GM19328 (cell line): ENCODE measurements around the gene STAT6.
"Not testable (repeated sequence)": the region's sequence is repeated elsewhere in the genome, so short reads cannot be mapped to it uniquely, and the experiment has no call there.

Experiments
- ATAC-seq: cut with Tn5 transposase; IDR thresholded peaks from one replicate; pipeline ENCODE4 v1.9.1; 2021; ENCODE audit warnings: mild to moderate bottlenecking, moderate library complexity; ENCODE audit not compliant: unreplicated experiment

Gene STAT6

DNA sequence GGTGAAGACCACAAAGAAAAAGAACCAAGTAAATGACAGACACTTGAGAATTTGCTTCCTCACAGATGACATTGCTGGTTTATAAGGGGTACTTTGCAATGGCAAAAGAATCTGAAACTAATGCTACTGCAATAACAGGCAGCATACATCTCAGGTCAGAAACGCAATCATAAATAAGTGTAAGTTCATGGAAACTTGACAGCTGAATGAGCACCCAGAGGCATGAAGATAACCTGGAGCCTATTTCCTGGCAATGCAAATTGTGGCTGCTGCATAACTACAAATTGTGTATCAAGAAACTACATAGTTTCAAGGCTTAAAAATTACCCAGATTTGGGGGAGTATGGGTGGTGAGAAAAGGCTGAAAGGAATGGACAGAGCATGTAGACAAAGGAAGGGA is 52.7 kb downstream of the STAT6 start:
- no peak for ATAC-seq

DNA sequence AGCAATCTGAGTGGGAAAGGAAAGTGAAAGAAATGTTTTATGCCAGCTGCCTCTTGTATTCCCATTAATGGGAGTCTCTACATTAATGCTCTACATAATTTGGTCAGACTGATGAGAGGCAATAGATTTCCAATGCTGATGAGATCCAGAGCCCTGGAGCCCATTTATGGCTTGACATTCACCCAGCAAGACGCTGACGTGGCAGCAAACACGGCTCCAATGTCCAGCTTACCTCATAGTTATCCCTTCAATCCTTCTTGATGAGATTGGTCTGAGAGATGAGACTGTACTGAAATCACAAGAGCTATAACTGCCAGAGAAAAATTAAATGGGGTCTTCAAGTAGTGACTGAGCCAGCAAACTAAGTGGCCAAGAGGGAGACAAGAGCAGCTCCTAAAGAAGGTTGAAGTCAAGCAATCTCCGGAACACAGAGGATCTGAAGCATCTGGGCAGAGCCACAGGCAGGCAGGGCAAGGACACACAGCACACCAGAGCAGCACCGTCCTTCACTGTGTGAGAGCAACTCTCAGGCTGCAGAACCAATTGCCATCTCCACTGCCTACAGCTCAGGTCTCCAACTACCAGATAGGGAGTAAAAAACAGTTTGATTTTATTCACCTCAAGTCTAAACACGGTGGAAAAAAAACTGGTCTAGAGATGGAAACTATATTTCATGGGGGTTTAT is 54.0 kb downstream of the STAT6 start:
- ATAC-seq: no peak

- no peak for ATAC-seq
These were observed 55.3 kb downstream of the STAT6 start for GRCh38 chr12:57055824-57056223.

GRCh38 chr12:57053901-57054300 is 57.3 kb downstream of the STAT6 start:
- not testable (repeated sequence) for ATAC-seq

GRCh38 chr12:57053146-57053545 is 58.0 kb downstream of the STAT6 start:
- ATAC-seq: not testable (repeated sequence)

DNA sequence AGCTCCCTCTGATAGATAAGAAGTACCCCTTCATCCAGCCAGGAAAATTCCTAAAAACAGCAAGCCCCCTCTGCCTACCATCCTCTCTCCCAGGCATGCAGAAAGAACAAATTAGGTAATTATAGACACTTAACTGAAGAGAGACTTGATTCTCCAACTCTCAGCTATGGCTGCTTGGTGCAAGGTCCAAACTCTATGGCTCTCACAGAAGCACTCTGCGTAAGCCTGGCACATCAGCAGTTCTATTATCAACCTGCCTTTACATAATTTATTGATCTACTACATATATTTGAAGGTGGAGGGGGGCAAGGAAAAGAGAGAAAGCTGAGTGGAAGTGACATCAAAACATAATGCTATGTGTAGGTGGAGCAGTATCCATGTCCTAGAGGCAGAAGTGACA is 60.2 kb downstream of the STAT6 start:
- ATAC-seq: no peak

GRCh38 chr12:57049890-57050289 is 61.3 kb downstream of the STAT6 start, which contains the start of gene MYO1A:
Gene MYO1A (minus strand): TSS chr12:57050129. CDS start chr12:57048323, 1,806 bp downstream.
- ATAC-seq: no peak

DNA sequence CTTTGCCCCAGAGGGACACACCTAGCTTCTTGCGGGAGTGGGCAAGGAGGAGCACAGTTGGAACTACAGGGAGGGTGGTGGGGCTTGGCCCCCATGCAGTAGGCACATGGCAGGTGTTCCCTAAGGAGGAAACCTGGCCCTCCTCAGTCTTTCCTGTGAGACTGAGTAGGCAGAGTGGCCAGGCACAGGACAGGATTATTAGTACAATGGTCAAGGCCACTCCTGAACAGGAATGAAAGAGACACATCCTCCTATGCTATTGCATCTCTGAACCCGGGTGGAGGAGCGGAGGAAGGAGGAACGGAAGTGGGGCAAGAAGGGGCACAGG is 62.1 kb downstream of the STAT6 start:
- ATAC-seq: no peak

DNA sequence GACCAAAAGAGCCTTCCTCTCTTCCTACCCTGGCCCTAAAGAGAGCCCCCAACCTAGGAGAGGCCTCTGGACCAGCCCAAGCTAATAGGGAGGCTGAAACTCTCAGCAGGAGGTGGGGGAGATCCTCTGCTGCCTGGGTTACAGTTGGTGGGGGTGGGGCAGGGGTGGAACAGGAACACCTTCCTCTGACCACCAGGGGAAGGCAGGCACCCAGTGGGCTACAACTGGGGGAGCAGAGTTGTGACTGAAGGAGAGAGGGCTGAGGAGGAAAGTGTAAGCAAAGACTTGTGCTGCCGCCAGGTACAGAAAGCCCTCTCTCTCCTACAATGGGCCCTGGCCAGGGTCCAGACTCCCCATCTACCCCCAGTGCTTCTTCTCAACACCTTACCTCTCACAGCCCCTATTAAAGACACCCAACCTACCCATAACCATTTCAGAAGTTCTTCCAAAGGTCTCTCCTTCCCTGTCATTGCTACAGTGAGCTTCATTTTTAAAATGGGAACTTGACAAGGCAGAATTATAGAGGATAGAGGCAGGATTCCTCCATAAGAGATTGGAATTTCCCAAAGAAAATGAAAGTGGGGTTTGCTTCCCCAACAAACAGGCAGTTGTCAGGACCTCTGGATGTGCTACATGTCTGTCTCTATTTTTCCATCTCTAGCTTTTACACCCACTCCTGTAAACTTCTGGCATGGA is 62.6 kb downstream of the STAT6 start:
- ATAC-seq: no peak

DNA sequence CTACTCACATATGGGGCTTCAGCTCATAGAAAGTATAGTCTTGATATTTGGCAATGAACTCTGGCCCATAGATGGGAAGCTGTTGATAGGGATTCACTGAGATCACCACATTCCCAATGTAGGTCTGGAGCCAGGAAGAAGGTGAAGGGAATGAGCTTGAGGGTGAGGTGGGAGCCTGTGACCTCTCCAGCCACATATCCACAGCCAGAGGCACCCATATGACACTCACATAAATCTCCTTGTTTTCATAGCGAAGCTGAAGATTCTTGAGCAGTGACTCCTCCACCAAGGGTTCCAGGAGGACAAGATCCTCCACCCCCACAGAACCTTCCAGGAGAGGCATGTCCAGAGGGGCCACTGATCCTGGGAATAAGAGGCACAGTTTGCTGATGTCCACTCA is 63.2 kb downstream of the STAT6 start:
- no peak for ATAC-seq

GRCh38 chr12:57046947-57047890 is 63.9 kb downstream of the STAT6 start:
- ATAC-seq: no peak

DNA sequence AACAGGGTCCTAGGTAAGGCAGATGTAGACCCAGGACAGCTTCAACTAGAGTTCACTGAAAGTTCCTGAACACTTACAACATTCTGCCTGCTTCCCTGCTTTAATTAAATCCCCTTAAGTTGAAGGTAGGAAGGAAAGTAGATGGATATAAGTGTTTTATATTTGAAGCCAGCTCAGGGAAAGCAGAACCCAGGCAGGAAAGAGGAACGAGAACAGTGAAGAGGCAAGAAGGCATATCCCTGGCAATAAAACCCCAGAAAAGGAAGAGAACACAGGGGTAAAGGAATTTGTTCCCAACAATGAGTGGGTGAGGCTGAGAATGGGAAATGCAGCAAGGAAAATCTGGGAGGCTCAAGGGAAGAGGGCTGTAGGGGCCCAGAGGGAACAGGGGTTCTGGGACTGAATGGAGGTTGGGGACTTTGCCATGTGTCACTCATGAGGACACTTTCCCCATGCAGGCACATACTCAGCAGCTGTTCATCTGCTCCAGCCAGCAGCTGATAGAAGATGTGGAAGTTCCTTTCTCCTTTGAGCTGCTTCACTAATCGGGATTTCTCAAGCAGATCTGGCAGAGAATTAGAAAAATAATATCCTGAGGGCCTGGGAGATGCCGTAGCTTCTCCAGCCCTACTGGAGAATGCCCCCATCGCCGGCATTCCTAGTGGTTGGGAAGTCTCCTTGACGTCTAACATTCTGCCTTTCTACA is 64.9 kb downstream of the STAT6 start:
- ATAC-seq: no peak
